NCI-H526 treated with DMSO at 0.1 percent for 48 hours (cell line): ENCODE results near the gene OR4D2.

Source experiments
- DNase-seq: peaks from one replicate; lab custom pipeline; 2025; lab: John Stamatoyannopoulos, UW

Gene OR4D2

GRCh38 chr17:58174871-58175270 is 8.1 kb downstream of the OR4D2 start:
- no peak for DNase-seq

GRCh38 chr17:58176200-58176599 is 9.4 kb downstream of the OR4D2 start:
- DNase-seq = no peak

- no peak for DNase-seq
Measured at GRCh38 chr17:58181796-58182195, 15.0 kb downstream of the OR4D2 start.

GRCh38 chr17:58183514-58183913 is 16.7 kb downstream of the OR4D2 start:
- no peak for DNase-seq

GRCh38 chr17:58184308-58184985 is 17.7 kb downstream of the OR4D2 start:
- DNase-seq = no peak

GRCh38 chr17:58184986-58185761 is 18.4 kb downstream of the OR4D2 start:
- DNase-seq = no peak

GRCh38 chr17:58186591-58186990 is 19.8 kb downstream of the OR4D2 start:
- no peak for DNase-seq

- DNase-seq = no peak
Measured at GRCh38 chr17:58187063-58187462, 20.3 kb downstream of the OR4D2 start.

- no peak for DNase-seq
Measured at GRCh38 chr17:58187675-58188074, 20.9 kb downstream of the OR4D2 start.

- no peak for DNase-seq
Measured at GRCh38 chr17:58189436-58190146, 22.8 kb downstream of the OR4D2 start.

- no peak for DNase-seq
Measured at GRCh38 chr17:58191241-58191896, 24.6 kb downstream of the OR4D2 start.

GRCh38 chr17:58192612-58193011 is 25.8 kb downstream of the OR4D2 start, which contains the start of gene EPX:
TSS of gene EPX (plus strand) at chr17:58192726. CDS start at chr17:58192847, 121 bp downstream.
- DNase-seq = no peak

GRCh38 chr17:58193641-58194255 is 27.0 kb downstream of the OR4D2 start:
- no peak for DNase-seq

GRCh38 chr17:58195518-58196123 is 28.8 kb downstream of the OR4D2 start:
- DNase-seq = no peak

GRCh38 chr17:58196610-58197009 is 29.8 kb downstream of the OR4D2 start:
- no peak for DNase-seq

GRCh38 chr17:58200024-58200633 is 33.3 kb downstream of the OR4D2 start:
- DNase-seq = peak; percentile 68

- no peak for DNase-seq
Measured at GRCh38 chr17:58202859-58203258, 36.1 kb downstream of the OR4D2 start.

GRCh38 chr17:58204796-58205195 is 38.0 kb downstream of the OR4D2 start:
- no peak for DNase-seq

GRCh38 chr17:58205936-58206335 is 39.2 kb downstream of the OR4D2 start:
- DNase-seq = no peak

GRCh38 chr17:58207451-58207850 is 40.7 kb downstream of the OR4D2 start:
- no peak for DNase-seq

GRCh38 chr17:58208344-58208743 is 41.6 kb downstream of the OR4D2 start:
- DNase-seq = no peak
